A673 (cell line): ENCODE data around the gene TARS2. TPM values are rescaled to one million over a fixed set of nuclear protein-coding genes. Genes with fewer than 3 reads are reported as not detected.

ENCODE experiments used
- BruUV-seq: library from RNA; stranded (reverse); fragments of 400-500 nt; replicated peaks from 2 replicates; lab custom pipeline; 2021; lab: Mats Ljungman, UMichigan
- CTCF ChIA-PET: fragments of 300-600 bp; sonication (Branson Sonifier 250); formaldehyde crosslinking; loops from one replicate; lab custom pipeline; 2022; ENCODE audit warnings: antibody characterized with exemption; lab: Charles Lee
- POLR2A ChIA-PET: fragments of 300-600 bp; sonication (Branson Sonifier 250); formaldehyde crosslinking; loops from one replicate; lab custom pipeline; 2022; ENCODE audit warnings: antibody characterized with exemption; ENCODE audit not compliant: low non-redundant PET; lab: Charles Lee
- DNase-seq: peaks from one replicate; pipeline ENCODE4 v3.0.0-alpha.2; 2015; ENCODE audit warnings: low spot score
- H3K27ac ChIP-seq: fragments of 200-600 bp; sonication (generic); 2 replicates; pipeline ENCODE4 v1.5.1; 2016; ENCODE audit warnings: mixed run types, low read depth, mild to moderate bottlenecking, mixed read lengths, antibody characterized with exemption, low read length; ENCODE audit not compliant: poor library complexity, severe bottlenecking
- H3K27me3 ChIP-seq: fragments of 200-600 bp; sonication (generic); replicated peaks from 2 replicates; pipeline ENCODE4 v1.6.1; 2017; ENCODE audit warnings: mixed run types, low read depth, mild to moderate bottlenecking, mixed read lengths, antibody characterized with exemption, low read length; ENCODE audit not compliant: insufficient read depth, poor library complexity
- H3K36me3 ChIP-seq: fragments of 200-600 bp; sonication (generic); 2 replicates; pipeline ENCODE4 v1.6.1; 2016; ENCODE audit warnings: mixed run types, mild to moderate bottlenecking, mixed read lengths, antibody characterized with exemption, low read length; ENCODE audit not compliant: insufficient read depth, poor library complexity, severe bottlenecking
- H3K4me1 ChIP-seq: fragments of 200-600 bp; sonication (generic); 2 replicates; pipeline ENCODE4 v1.6.1; 2017; ENCODE audit warnings: mixed run types, mild to moderate bottlenecking, mixed read lengths, antibody characterized with exemption, low read length; ENCODE audit not compliant: insufficient read depth, poor library complexity, severe bottlenecking
- H3K4me3 ChIP-seq: fragments of 200-600 bp; sonication (generic); 2 replicates; pipeline ENCODE4 v1.5.1; 2016; ENCODE audit warnings: low read depth, mixed run types, mild to moderate bottlenecking, mixed read lengths, low read length; ENCODE audit not compliant: poor library complexity, severe bottlenecking
- H3K9me3 ChIP-seq: fragments of 200-600 bp; sonication (generic); 2 replicates; pipeline ENCODE4 v1.6.1; 2016; ENCODE audit warnings: mixed run types, low read depth, mild to moderate bottlenecking, mixed read lengths, antibody characterized with exemption, low read length; ENCODE audit not compliant: poor library complexity, severe bottlenecking
- EZH2 ChIP-seq: fragments of 200-600 bp; sonication (generic); IDR thresholded peaks from 2 replicates; pipeline ENCODE4 v1.6.1; 2017; ENCODE audit warnings: borderline replicate concordance, low read depth, mild to moderate bottlenecking, mixed read lengths, antibody characterized with exemption, low read length; ENCODE audit not compliant: poor library complexity, severe bottlenecking
- intact Hi-C: fragments of 100-400 bp; cut with micrococcal nuclease; formaldehyde crosslinking; loops from one replicate; pipeline ENCODE4 v1.10.0; 2022; ENCODE audit not compliant: unreplicated experiment
- total RNA-seq: library from RNA; stranded (reverse); gene quantifications from 2 replicates; pipeline ENCODE4 v1.2.3, GENCODE V29; 2021
- TF ChIP-seq, protein P1 (sequence below): fragments of 300-800, 200-600 bp; sonication (generic); conservative IDR thresholded peaks from 2 replicates; pipeline ENCODE4 v1.5.1; 2017; ENCODE audit warnings: low read depth, mild to moderate bottlenecking, antibody characterized with exemption, low read length, moderate library complexity, mixed read lengths

Gene TARS2
- total RNA-seq, 1 experiment from 2014 or later, result 32.0 TPM

DNA sequence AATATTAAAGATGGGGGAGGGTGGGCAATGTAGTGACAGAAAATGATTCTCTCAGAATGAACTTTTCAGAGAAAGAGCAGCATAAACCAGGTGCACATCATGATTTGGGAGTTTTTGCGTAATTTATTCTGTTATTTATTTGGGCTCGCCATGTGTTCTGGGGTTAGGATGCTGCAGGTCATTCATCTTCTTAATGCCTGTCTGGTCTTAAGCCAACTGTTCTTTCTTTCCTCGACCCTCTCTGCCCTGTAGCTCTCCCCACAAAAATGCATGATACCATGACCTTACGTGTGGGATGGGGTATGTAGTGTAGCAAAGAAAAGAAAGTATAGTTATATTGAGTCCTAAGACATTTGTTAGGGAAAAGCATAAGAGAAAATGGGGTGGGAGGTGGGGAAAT lies 12.3 kb upstream of the TARS2 start:
- intact Hi-C loops, result loop anchor here (10.0 kb wide), 1 partner anchor 520 kb away; no protein-coding TSS in a partner anchor
- H3K27ac ChIP-seq, result no peak overlapping the region
- CTCF ChIA-PET, result no interaction called here
- DNase-seq, result no peak
- no peak overlapping the region for H3K4me3 ChIP-seq
- TF ChIP-seq, protein P1, sequence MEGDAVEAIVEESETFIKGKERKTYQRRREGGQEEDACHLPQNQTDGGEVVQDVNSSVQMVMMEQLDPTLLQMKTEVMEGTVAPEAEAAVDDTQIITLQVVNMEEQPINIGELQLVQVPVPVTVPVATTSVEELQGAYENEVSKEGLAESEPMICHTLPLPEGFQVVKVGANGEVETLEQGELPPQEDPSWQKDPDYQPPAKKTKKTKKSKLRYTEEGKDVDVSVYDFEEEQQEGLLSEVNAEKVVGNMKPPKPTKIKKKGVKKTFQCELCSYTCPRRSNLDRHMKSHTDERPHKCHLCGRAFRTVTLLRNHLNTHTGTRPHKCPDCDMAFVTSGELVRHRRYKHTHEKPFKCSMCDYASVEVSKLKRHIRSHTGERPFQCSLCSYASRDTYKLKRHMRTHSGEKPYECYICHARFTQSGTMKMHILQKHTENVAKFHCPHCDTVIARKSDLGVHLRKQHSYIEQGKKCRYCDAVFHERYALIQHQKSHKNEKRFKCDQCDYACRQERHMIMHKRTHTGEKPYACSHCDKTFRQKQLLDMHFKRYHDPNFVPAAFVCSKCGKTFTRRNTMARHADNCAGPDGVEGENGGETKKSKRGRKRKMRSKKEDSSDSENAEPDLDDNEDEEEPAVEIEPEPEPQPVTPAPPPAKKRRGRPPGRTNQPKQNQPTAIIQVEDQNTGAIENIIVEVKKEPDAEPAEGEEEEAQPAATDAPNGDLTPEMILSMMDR, result no peak
- no peak for TF ChIP-seq EZH2
- BruUV-seq, result no TSS peak
- H3K9me3 ChIP-seq, result no peaks in the 10 kb centered on the region
- no peaks in the 10 kb centered on the region for H3K27me3 ChIP-seq
- peaks cover 31% of the 10 kb centered on the region for H3K36me3 ChIP-seq
- POLR2A ChIA-PET, result no interaction called here
- H3K4me1 ChIP-seq, result no peaks in the 10 kb centered on the region

DNA sequence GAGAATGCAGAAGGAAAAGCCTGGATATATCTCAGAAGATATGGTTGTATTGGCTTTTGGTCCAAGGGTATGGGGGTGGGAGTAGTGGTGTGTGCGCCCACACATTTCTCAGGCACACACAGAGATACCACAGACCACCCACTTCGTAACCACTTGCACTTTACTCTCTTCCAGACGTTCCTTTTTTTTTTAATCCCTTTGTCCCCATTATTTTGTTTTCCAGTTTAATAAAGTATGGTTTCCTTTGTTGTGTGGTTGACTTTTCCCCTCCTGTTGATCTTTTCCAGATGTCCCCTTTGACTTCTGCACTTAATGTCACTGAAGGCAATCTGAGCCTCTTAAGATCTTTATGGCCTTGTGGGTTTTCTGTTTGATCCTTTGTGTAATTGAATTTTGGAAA lies 10.5 kb upstream of the TARS2 start:
- no peak overlapping the region for H3K27ac ChIP-seq
- H3K27me3 ChIP-seq, result no peaks in the 10 kb centered on the region
- DNase-seq, result no peak
- H3K4me1 ChIP-seq, result no peaks in the 10 kb centered on the region
- intact Hi-C loops, result loop anchor here (10.0 kb wide), 1 partner anchor 518 kb away; no protein-coding TSS in a partner anchor
- H3K9me3 ChIP-seq, result no peaks in the 10 kb centered on the region
- ChIA-PET POLR2A (no interaction called here), CTCF (no interaction called here)
- peaks cover 12% of the 10 kb centered on the region for H3K36me3 ChIP-seq
- BruUV-seq, result no TSS peak
- no peak for TF ChIP-seq EZH2
- TF ChIP-seq, protein P1, result no peak
- no peak overlapping the region for H3K4me3 ChIP-seq

DNA sequence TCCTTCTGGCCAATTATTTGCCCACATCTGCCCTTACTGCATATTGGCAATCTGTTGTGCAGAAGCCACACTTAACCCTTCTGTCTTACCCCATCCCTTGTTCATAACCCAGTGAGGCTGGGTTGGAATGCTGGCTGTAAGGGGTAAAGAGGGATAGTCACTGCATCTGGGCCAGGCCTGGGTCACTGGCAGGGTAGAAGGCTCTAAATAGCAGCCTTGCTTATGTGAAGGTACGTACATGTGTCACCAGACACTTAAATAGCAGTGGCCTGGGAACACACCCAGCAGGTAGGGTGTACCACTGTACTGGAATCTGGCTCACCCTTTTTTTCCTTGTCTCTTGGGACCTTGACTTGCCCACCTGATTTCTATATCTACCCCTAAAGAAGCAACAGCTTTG lies 9.9 kb upstream of the TARS2 start:
- Histone ChIP-seq H3K27ac (no peak overlapping the region), H3K36me3 (peaks cover 6% of the 10 kb centered on the region), H3K4me3 (no peak overlapping the region), H3K9me3 (no peaks in the 10 kb centered on the region), H3K27me3 (no peaks in the 10 kb centered on the region), H3K4me1 (no peaks in the 10 kb centered on the region)
- intact Hi-C loops, result loop anchor here (10.0 kb wide), 1 partner anchor 517 kb away; no protein-coding TSS in a partner anchor
- TF ChIP-seq, protein P1, result no peak
- no peak for TF ChIP-seq EZH2
- BruUV-seq, result no TSS peak
- ChIA-PET CTCF (no interaction called here), POLR2A (no interaction called here)
- no peak for DNase-seq
